Kidney epithelial cell (primary cell): ENCODE measurements around the gene FBRS. TPM values are rescaled to one million over a fixed set of nuclear protein-coding genes. Genes with fewer than 3 reads are reported as not detected.

Experiments
- DNase-seq: peaks from one replicate; pipeline ENCODE4 v3.0.0-alpha.2; 2010; ENCODE audit warnings: low read depth
- H3K27me3 ChIP-seq: 2 replicates; pipeline ENCODE4 v1.6.0; 2011; ENCODE audit warnings: low read length; ENCODE audit not compliant: control insufficient read depth, insufficient read depth
- H3K36me3 ChIP-seq: 2 replicates; pipeline ENCODE4 v1.5.1; 2011; ENCODE audit warnings: low read length; ENCODE audit not compliant: control insufficient read depth, insufficient read depth
- H3K4me3 ChIP-seq: 2 replicates; pipeline ENCODE4 v1.5.1; 2011; ENCODE audit warnings: low read depth, mild to moderate bottlenecking, control low read depth, low read length
- CTCF ChIP-seq: IDR thresholded peaks from 2 replicates; pipeline ENCODE4 v1.5.1; 2011; ENCODE audit warnings: mild to moderate bottlenecking, moderate library complexity, low read length, control low read depth, inconsistent platforms; ENCODE audit not compliant: insufficient read depth, poor library complexity, severe bottlenecking
- total RNA-seq: library from RNA; depleted of rRNA; stranded (reverse); fragments of >200 nt; gene quantifications from 2 replicates; pipeline ENCODE4 v1.2.3, GENCODE V29; 2015

The FBRS gene
- total RNA-seq, 1 donor from 2014 or later, result 47.2 TPM

GRCh38 chr16:30619638-30620037, 38.6 kb upstream of the FBRS start:
- Histone ChIP-seq H3K4me3 (no peak overlapping the region), H3K36me3 (no peaks in the 10 kb centered on the region), H3K27me3 (peaks cover 2% of the 10 kb centered on the region)
- TF ChIP-seq CTCF, result no peak
- no peak for DNase-seq

- H3K4me3 ChIP-seq, result no peak overlapping the region
- H3K27me3 ChIP-seq, result peaks cover 2% of the 10 kb centered on the region
- TF ChIP-seq CTCF, result no peak
- H3K36me3 ChIP-seq, result no peaks in the 10 kb centered on the region
- DNase-seq, result no peak
These were observed 38.1 kb upstream of the FBRS start for GRCh38 chr16:30620169-30620568.

GRCh38 chr16:30621765-30622164, 36.5 kb upstream of the FBRS start:
- H3K36me3 ChIP-seq, result no peaks in the 10 kb centered on the region
- TF ChIP-seq CTCF, result no peak
- DNase-seq, result no peak
- H3K4me3 ChIP-seq, result no peak overlapping the region
- H3K27me3 ChIP-seq, result peaks cover 2% of the 10 kb centered on the region

GRCh38 chr16:30622455-30623032, 35.7 kb upstream of the FBRS start:
- TF ChIP-seq CTCF, result no peak
- no peak overlapping the region for H3K4me3 ChIP-seq
- H3K36me3 ChIP-seq, result no peaks in the 10 kb centered on the region
- DNase-seq, result no peak
- peaks cover 2% of the 10 kb centered on the region for H3K27me3 ChIP-seq

GRCh38 chr16:30623536-30624283, 34.5 kb upstream of the FBRS start:
- Histone ChIP-seq H3K36me3 (no peaks in the 10 kb centered on the region), H3K4me3 (no peak overlapping the region), H3K27me3 (peaks cover 2% of the 10 kb centered on the region)
- DNase-seq, result no peak
- no peak for TF ChIP-seq CTCF
